Left lung (tissue), 10 donors: ENCODE measurements around the gene TCEA2. TPM values are rescaled to one million over a fixed set of nuclear protein-coding genes. Genes with fewer than 3 reads are reported as not detected.

Experiments used
- ATAC-seq: fragments of 200-7000 bp; cut with Tn5 transposase; one replicate; pipeline ENCODE4 v1.9.1; 2020; ENCODE audit warnings: moderate library complexity
- DNase-seq, 4 donors: peaks; one replicate each; pipeline ENCODE4 v3.0.0-alpha.2; 2013 to 2020
- H3K27ac ChIP-seq, 2 donors: fragments of 200-600 bp; sonication (generic) in 1 of 2; one replicate each; pipeline versions ENCODE4 v1.5.0 to v1.8.0; 2020 to 2021
- H3K27me3 ChIP-seq, 2 donors: fragments of 200-600 bp; sonication (generic) in 1 of 2; one replicate each; pipeline versions ENCODE4 v1.5.0 to v1.8.0; 2020 to 2021
- H3K36me3 ChIP-seq, 2 donors: fragments of 200-600 bp; sonication (generic) in 1 of 2; one replicate each; pipeline versions ENCODE4 v1.5.0 to v1.8.0; 2020 to 2021
- H3K4me1 ChIP-seq, 2 donors: fragments of 200-600 bp; one replicate each; pipeline ENCODE4 v1.8.0; 2021
- H3K4me3 ChIP-seq, 2 donors: fragments of 200-600 bp; sonication (generic) in 1 of 2; one replicate each; pipeline versions ENCODE4 v1.5.0 to v1.8.0; 2020 to 2021; ENCODE audit warnings: mild to moderate bottlenecking in 1 of 2
- H3K9me3 ChIP-seq, 2 donors: fragments of 200-600 bp; sonication (generic) in 1 of 2; one replicate each; pipeline versions ENCODE4 v1.5.0 to v1.8.0; 2020 to 2021
- intact Hi-C, 2 donors: fragments of 100-400 bp; cut with DNase I; formaldehyde crosslinking; loops; one replicate each; pipeline versions ENCODE4 v1.11.2 to v1.14.2; 2022
- polyA plus RNA-seq, 6 donors: library from polyadenylated mRNA; unstranded; fragments of 120-200 nt; gene quantifications; one replicate each; pipeline ENCODE4 v1.2.1, GENCODE V29; 2013; ENCODE audit not compliant: insufficient read length in 6 of 6
- total RNA-seq, 2 donors: library from RNA; stranded (reverse); fragmentation: NEBNext Ultra II Directional; extraction: Animal tissue kit (Norgen Biotek cat#: 25700); gene quantifications; one replicate each; pipeline ENCODE4 v1.2.1, GENCODE V29; 2021
- TF ChIP-seq, protein P1 (sequence below), 2 donors: fragments of 200-600 bp; sonication (generic) in 1 of 2; IDR thresholded peaks; one replicate each; pipeline versions ENCODE4 v1.5.0 to v1.8.0; 2021; ENCODE audit warnings: antibody characterized with exemption in 2 of 2
- donor health status: DM: no; HTN: yes; CAD: no.
- donor health status: DM: no; HTN: no; CAD: no.

The TCEA2 gene
- total and polyA plus RNA-seq, 8 donors = 31.2 to 93.0 (median 75.9) TPM

DNA sequence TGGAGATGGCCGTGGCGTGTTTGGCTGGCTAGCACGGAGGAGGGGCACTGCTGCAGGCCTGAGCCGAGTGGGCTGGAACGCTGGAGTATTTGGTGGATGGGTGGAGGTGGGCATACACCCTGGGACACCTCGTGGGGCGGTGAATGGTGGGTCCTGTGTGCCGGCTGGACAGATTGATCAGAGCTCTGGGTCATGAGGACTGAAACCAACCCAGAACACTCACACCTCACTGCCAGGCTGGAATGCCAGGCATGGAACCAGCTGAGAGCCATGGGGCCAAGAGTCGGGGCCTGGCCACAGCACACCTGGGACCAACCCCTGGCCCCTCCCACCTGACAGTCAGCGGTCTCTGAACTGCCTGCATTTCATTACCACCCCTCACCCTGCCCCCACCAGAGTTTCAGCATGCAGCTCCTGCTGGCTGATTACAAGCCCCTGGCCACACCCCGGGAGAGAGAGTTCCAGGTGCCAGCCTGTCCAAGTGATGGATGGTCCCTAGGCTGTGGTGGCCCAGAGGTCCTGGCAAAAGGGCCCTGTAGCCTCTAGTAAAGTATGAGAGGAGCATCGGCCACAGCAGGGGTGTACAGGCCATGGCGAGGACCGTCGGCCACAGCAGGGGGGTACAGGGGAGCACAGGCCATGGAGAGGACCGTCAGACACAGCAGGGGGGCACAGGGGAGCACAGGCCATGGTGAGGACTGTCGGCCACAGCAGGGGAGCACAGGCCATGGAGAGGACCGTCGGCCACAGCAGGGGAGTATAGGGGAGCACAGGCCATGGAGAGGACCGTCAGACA, 41.1 kb downstream of the TCEA2 start:
- TF ChIP-seq, protein P1, sequence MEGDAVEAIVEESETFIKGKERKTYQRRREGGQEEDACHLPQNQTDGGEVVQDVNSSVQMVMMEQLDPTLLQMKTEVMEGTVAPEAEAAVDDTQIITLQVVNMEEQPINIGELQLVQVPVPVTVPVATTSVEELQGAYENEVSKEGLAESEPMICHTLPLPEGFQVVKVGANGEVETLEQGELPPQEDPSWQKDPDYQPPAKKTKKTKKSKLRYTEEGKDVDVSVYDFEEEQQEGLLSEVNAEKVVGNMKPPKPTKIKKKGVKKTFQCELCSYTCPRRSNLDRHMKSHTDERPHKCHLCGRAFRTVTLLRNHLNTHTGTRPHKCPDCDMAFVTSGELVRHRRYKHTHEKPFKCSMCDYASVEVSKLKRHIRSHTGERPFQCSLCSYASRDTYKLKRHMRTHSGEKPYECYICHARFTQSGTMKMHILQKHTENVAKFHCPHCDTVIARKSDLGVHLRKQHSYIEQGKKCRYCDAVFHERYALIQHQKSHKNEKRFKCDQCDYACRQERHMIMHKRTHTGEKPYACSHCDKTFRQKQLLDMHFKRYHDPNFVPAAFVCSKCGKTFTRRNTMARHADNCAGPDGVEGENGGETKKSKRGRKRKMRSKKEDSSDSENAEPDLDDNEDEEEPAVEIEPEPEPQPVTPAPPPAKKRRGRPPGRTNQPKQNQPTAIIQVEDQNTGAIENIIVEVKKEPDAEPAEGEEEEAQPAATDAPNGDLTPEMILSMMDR (IDR thresholded peaks at IDR 0.05) = no peak
- intact Hi-C loops = no loop called here
- Histone ChIP-seq H3K9me3 (no peaks in the 10 kb centered on the region), H3K27ac (no peak overlapping the region), H3K27me3 (peaks cover 26 to 72% of the 10 kb centered on the region in 2 donors), H3K4me3 (no peak overlapping the region), H3K4me1 (peaks cover 6 to 14% of the 10 kb centered on the region in 2 donors), H3K36me3 (peaks cover 0 to 7% of the 10 kb centered on the region in 2 donors)
- ATAC-seq (no peak), DNase-seq (peak in 2 of 4 donors; percentile 17 to 57)

DNA sequence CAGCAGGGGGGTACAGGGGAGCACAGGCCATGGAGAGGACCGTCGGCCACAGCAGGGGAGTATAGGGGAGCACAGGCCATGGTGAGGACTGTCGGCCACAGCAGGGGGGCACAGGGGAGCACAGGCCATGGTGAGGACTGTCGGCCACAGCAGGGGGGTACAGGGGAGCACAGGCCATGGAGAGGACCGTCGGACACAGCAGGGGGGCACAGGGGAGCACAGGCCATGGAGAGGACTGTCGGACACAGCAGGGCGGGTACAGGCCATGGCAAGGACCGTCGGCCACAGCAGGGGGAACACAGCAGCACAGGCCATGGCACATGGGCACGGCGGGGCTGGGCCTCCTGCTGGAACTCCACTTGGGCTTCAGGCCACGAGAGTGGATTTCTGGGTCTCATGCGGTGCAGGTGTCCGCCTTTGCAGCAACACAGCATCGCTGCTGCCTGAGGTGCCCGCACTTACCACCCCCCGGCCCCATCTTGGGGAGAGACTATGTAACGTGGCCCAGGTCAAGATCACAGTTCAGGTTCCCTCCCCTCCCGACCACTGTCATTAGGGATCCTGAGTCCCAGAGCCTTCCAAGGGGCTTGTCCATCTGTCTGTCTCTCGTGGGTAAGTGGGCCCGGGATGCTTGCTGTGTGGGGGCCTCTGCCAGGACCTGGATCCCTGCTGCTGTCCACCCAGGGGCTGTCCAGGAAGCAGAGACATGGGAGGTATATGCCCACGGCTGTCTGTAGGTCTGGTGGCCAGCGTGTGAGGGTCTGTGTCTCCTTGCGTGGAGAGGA, 41.9 kb downstream of the TCEA2 start:
- Histone ChIP-seq H3K27ac (no peak overlapping the region), H3K9me3 (no peaks in the 10 kb centered on the region), H3K4me3 (no peak overlapping the region), H3K4me1 (peaks cover 6 to 14% of the 10 kb centered on the region in 2 donors), H3K27me3 (peaks cover 26 to 72% of the 10 kb centered on the region in 2 donors), H3K36me3 (no peaks in the 10 kb centered on the region)
- peak in 2 of 4 donors; percentile 2 to 63 for DNase-seq
- ATAC-seq = no peak
- TF ChIP-seq, protein P1 (IDR thresholded peaks at IDR 0.05) = no peak
- intact Hi-C loops = no loop called here

DNA sequence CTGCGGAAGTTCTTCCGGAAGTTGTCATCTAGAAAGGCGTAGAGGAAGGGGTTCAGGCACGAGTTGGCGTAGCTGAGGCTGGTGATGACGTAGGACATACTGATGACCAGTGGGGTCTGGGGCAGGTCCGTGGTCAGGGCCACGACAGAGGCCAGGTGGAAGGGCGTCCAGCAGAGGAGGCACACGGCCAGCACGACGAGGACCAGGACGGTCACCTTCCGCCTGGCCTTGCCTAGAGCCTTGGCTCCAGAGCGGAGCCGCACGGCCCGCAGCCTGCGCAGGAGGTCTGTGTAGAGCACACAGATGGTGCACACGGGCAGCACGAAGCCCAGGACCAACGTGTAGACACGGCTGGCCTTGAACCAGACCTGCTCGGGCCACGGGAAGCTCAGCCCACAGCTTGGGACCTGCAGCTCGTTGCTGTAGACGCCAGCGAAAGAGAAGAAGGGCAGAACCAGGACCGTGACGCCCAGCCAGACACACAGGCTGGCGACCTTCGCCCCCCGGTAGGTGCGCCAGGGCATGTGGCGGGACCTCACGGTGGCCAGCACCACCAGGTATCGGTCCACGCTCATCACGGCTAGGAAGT, 42.9 kb downstream of the TCEA2 start:
- TF ChIP-seq, protein P1 (IDR thresholded peaks at IDR 0.05) = no peak
- ATAC-seq (no peak), DNase-seq (peak in 1 of 4 donors; percentile 55)
- Histone ChIP-seq H3K27ac (no peak overlapping the region), H3K4me1 (peaks cover 6 to 14% of the 10 kb centered on the region in 2 donors), H3K4me3 (no peak overlapping the region), H3K36me3 (no peaks in the 10 kb centered on the region), H3K9me3 (no peaks in the 10 kb centered on the region), H3K27me3 (peaks cover 23 to 63% of the 10 kb centered on the region in 2 donors)
- intact Hi-C loops = no loop called here

DNA sequence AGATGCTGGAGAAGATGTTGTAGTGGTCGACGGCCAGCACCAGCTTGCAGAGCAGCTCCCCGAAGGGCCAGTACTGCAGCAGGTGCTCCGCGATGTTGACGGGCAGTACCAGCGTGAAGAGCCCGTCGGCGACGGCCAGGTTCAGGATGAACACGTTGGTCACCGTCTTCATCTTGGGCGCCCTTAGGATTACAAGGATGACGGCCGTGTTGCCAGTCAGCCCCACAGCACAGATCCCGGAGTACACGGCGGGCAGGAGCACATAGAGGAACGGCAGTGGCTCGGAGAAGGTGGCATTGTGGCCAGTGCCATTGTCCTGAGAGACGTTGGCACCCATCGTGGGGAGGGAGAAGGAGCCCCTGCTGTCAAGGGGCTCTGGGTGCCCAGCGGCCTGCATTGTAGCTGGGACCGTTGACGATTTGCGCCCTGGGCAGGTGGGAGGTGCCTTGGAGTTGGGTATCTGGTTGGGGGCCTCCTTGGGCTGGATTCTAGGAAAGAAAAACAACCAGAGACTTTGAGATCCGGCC, 43.5 kb downstream of the TCEA2 start:
- TF ChIP-seq, protein P1 (IDR thresholded peaks at IDR 0.05) = no peak
- ATAC-seq (no peak), DNase-seq (peak in 1 of 4 donors; percentile 72)
- H3K4me3 ChIP-seq = no peak overlapping the region
- no peak overlapping the region for H3K27ac ChIP-seq
- H3K36me3 ChIP-seq = no peaks in the 10 kb centered on the region
- peaks cover 18 to 57% of the 10 kb centered on the region in 2 donors for H3K27me3 ChIP-seq
- intact Hi-C loops = no loop called here
- H3K9me3 ChIP-seq = no peaks in the 10 kb centered on the region
- peaks cover 6 to 14% of the 10 kb centered on the region in 2 donors for H3K4me1 ChIP-seq
